ENCODE measurements around the gene AVEN.

DNA sequence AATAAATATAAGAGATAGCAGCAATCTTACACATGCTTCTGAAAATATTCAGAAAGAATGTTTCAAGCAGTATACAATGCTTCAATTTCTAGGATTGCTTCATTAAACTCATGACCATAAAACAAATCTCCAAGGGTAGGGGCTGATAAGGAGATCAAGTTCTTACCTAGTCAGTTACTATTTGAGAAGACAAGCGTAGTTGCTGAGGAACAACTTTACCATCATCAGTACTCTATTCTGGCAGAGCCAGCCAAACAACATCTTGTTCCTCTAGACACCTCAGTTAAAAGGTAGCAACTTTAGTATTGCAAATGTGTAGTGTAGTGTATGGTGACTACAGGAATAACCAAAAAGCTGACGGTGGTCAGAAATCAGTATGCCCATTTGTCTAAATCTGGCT, 156.1 kb downstream of the AVEN start:
- TF ChIP-seq, protein P1, sequence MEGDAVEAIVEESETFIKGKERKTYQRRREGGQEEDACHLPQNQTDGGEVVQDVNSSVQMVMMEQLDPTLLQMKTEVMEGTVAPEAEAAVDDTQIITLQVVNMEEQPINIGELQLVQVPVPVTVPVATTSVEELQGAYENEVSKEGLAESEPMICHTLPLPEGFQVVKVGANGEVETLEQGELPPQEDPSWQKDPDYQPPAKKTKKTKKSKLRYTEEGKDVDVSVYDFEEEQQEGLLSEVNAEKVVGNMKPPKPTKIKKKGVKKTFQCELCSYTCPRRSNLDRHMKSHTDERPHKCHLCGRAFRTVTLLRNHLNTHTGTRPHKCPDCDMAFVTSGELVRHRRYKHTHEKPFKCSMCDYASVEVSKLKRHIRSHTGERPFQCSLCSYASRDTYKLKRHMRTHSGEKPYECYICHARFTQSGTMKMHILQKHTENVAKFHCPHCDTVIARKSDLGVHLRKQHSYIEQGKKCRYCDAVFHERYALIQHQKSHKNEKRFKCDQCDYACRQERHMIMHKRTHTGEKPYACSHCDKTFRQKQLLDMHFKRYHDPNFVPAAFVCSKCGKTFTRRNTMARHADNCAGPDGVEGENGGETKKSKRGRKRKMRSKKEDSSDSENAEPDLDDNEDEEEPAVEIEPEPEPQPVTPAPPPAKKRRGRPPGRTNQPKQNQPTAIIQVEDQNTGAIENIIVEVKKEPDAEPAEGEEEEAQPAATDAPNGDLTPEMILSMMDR (IDR thresholded peaks at IDR 0.05; ENCODE audit: low read length) = no peak
- TF ChIP-seq EZH2 (optimal IDR thresholded peaks at IDR 0.05; ENCODE audit: low read depth, low read length) = no peak
- no peak for TF ChIP-seq EZH2phosphoT487 (IDR thresholded peaks at IDR 0.05; ENCODE audit: low read length)
